IMR-90 (cell line): Measurements from ENCODE around the gene ZNF559. TPM values are rescaled to one million over a fixed set of nuclear protein-coding genes. Genes with fewer than 3 reads are reported as not detected.

Experiments
- ATAC-seq: fragments of 200-7000 bp; cut with Tn5 transposase; 2 replicates; pipeline ENCODE4 v1.9.1; 2020; ENCODE audit warnings: low read depth, mild to moderate bottlenecking, moderate library complexity
- BruUV-seq: library from RNA; stranded (reverse); fragments of 400-500 nt; replicated peaks from 2 replicates; lab custom pipeline; 2021; lab: Mats Ljungman, UMichigan
- CTCF ChIA-PET: fragments of 300-600 bp; formaldehyde crosslinking; extraction: SDS; loops from one replicate; lab custom pipeline; 2021; ENCODE audit warnings: antibody characterized with exemption; lab: Yijun Ruan, JAX
- POLR2A ChIA-PET: fragments of 300-600 bp; sonication (Branson Sonifier 250); formaldehyde crosslinking; loops from one replicate; lab custom pipeline; 2022; ENCODE audit warnings: antibody characterized with exemption; ENCODE audit not compliant: unreplicated experiment; lab: Charles Lee
- DNase-seq: peaks from one replicate; pipeline ENCODE4 v3.0.0; 2013
- H2AFZ ChIP-seq: replicated peaks from 2 replicates; pipeline ENCODE3; 2013; ENCODE audit warnings: low read length, mild to moderate bottlenecking; ENCODE audit not compliant: poor library complexity
- H2AK5ac ChIP-seq: 2 replicates; pipeline ENCODE4 v1.6.1; 2013; ENCODE audit warnings: low read depth, low read length, inconsistent platforms
- H2AK9ac ChIP-seq: replicated peaks from 2 replicates; pipeline ENCODE3; 2013; ENCODE audit warnings: mild to moderate bottlenecking, low read depth, low read length, moderate library complexity; ENCODE audit not compliant: poor library complexity
- H2BK120ac ChIP-seq: 2 replicates; pipeline ENCODE4 v1.6.1; 2013; ENCODE audit warnings: low read depth, low read length, inconsistent platforms
- H2BK15ac ChIP-seq: 3 replicates; pipeline ENCODE4 v1.6.1; 2013; ENCODE audit warnings: low read depth, low read length, inconsistent platforms
- H2BK20ac ChIP-seq: 2 replicates; pipeline ENCODE4 v1.6.1; 2013; ENCODE audit warnings: low read depth, mild to moderate bottlenecking, inconsistent platforms, low read length, moderate library complexity
- H2BK5ac ChIP-seq: 2 replicates; pipeline ENCODE4 v1.6.1; 2013; ENCODE audit warnings: mild to moderate bottlenecking, low read depth, low read length, inconsistent platforms; ENCODE audit not compliant: poor library complexity, severe bottlenecking
- H3K14ac ChIP-seq: replicated peaks from 2 replicates; pipeline ENCODE4 v1.6.1; 2013; ENCODE audit warnings: low read depth, low read length, inconsistent platforms
- H3K18ac ChIP-seq: 2 replicates; pipeline ENCODE4 v1.6.1; 2013; ENCODE audit warnings: low read depth, low read length, control low read depth
- H3K23ac ChIP-seq: 2 replicates; pipeline ENCODE4 v1.6.1; 2013; ENCODE audit warnings: low read depth, low read length, inconsistent platforms
- H3K27ac ChIP-seq: 2 replicates; pipeline ENCODE4 v1.5.1; 2013; ENCODE audit warnings: mild to moderate bottlenecking, control low read depth, low read length; ENCODE audit not compliant: insufficient read depth
- H3K27me3 ChIP-seq: 2 replicates; pipeline ENCODE4 v1.6.1; 2013; ENCODE audit warnings: low read length; ENCODE audit not compliant: control insufficient read depth, insufficient read depth
- H3K36me3 ChIP-seq: 2 replicates; pipeline ENCODE4 v1.6.1; 2013; ENCODE audit warnings: low read length, mixed read lengths; ENCODE audit not compliant: control insufficient read depth, insufficient read depth
- H3K4ac ChIP-seq: 2 replicates; pipeline ENCODE4 v1.6.1; 2013; ENCODE audit warnings: low read depth, low read length, inconsistent platforms
- H3K4me1 ChIP-seq: 2 replicates; pipeline ENCODE4 v1.6.1; 2013; ENCODE audit warnings: low read length, mixed read lengths; ENCODE audit not compliant: control insufficient read depth, insufficient read depth
- H3K4me2 ChIP-seq: 2 replicates; pipeline ENCODE4 v1.6.1; 2013; ENCODE audit warnings: low read depth, mild to moderate bottlenecking, control low read depth, low read length, moderate library complexity
- H3K4me3 ChIP-seq: 2 replicates; pipeline ENCODE4 v1.5.1; 2013; ENCODE audit warnings: low read depth, mild to moderate bottlenecking, control low read depth, low read length, moderate library complexity; ENCODE audit not compliant: insufficient read depth
- H3K56ac ChIP-seq: 2 replicates; pipeline ENCODE4 v1.6.1; 2013; ENCODE audit warnings: low read length, inconsistent platforms; ENCODE audit not compliant: insufficient read depth; ENCODE audit errors: extremely low read depth
- H3K79me1 ChIP-seq, 2 experiments: 2 replicates each; pipeline ENCODE4 v1.6.1; 2013; ENCODE audit warnings: low read length in 2 of 2, inconsistent platforms in 1 of 2, low read depth in 1 of 2
- H3K9ac ChIP-seq: 2 replicates; pipeline ENCODE4 v1.6.1; 2013; ENCODE audit warnings: low read depth, low read length, control low read depth
- H3K9me1 ChIP-seq: 2 replicates; pipeline ENCODE4 v1.6.1; 2013; ENCODE audit warnings: low read length, inconsistent platforms; ENCODE audit not compliant: insufficient read depth
- H3K9me3 ChIP-seq: 2 replicates; pipeline ENCODE4 v1.6.1; 2013; ENCODE audit warnings: low read length; ENCODE audit not compliant: control insufficient read depth, insufficient read depth
- H4K20me1 ChIP-seq: 2 replicates; pipeline ENCODE4 v1.6.1; 2013; ENCODE audit warnings: low read length, inconsistent platforms; ENCODE audit not compliant: insufficient read depth
- H4K5ac ChIP-seq: 2 replicates; pipeline ENCODE4 v1.6.1; 2013; ENCODE audit warnings: mild to moderate bottlenecking, low read depth, low read length, control low read depth
- H4K8ac ChIP-seq, 2 experiments: 2 replicates each; pipeline ENCODE4 v1.6.1; 2013; ENCODE audit warnings: low read depth in 2 of 2, low read length in 2 of 2, control low read depth in 1 of 2, inconsistent platforms in 1 of 2
- H4K91ac ChIP-seq: 2 replicates; pipeline ENCODE4 v1.6.1; 2013; ENCODE audit warnings: low read depth, low read length, inconsistent platforms; ENCODE audit not compliant: insufficient read depth
- MAZ ChIP-seq: IDR thresholded peaks from 2 replicates; pipeline ENCODE4 v1.6.1; 2012; ENCODE audit warnings: low read depth, mild to moderate bottlenecking, low read length, improper control_type of control experiment, moderate library complexity, borderline replicate concordance
- WGBS, 2 experiments: methylation state at CpG; one replicate each; pipeline versions ENCODE4 v1.1.5 to v1.1.7; 2013; ENCODE audit warnings: missing lambda C conversion rate in 2 of 2; ENCODE audit not compliant: insufficient read length in 1 of 2; ENCODE audit errors: extremely low coverage in 2 of 2; 5-methylcytosine and 5-hydroxymethylcytosine counted together
- dilution Hi-C: fragments of 300-500 bp; cut with HindIII; formaldehyde crosslinking; loops from one replicate; pipeline ENCODE4 v1.14.3; 2018; ENCODE audit warnings: low sequenced_read_pairs; ENCODE audit not compliant: unreplicated experiment
- in situ Hi-C: fragments of 300-500 bp; cut with MboI; formaldehyde crosslinking; loops from 3 replicates; pipeline ENCODE4 v1.14.3; 2019; ENCODE audit warnings: low sequenced_read_pairs, inconsistent platforms, mixed read lengths
- intact Hi-C: fragments of 100-400 bp; cut with micrococcal nuclease; formaldehyde crosslinking; loops from 2 replicates; pipeline ENCODE4 v1.10.0; 2022
- polyA plus RNA-seq, 3 experiments: library from polyadenylated mRNA; depleted of rRNA; stranded (reverse); fragments of >200 nt; gene quantifications; 2 replicates each; pipeline ENCODE4 v1.2.3, GENCODE V29; 2012; ENCODE audit warnings: low replicate concordance in 1 of 3
- total RNA-seq: library from RNA; depleted of rRNA; stranded (reverse); fragments of >200 nt; gene quantifications from 2 replicates; pipeline ENCODE4 v1.2.3, GENCODE V29; 2012

The ZNF559 gene
- total and polyA plus RNA-seq, 2 of the 4 experiments (the other 2 are of a cell fraction): 8.8 to 9.9 TPM

DNA sequence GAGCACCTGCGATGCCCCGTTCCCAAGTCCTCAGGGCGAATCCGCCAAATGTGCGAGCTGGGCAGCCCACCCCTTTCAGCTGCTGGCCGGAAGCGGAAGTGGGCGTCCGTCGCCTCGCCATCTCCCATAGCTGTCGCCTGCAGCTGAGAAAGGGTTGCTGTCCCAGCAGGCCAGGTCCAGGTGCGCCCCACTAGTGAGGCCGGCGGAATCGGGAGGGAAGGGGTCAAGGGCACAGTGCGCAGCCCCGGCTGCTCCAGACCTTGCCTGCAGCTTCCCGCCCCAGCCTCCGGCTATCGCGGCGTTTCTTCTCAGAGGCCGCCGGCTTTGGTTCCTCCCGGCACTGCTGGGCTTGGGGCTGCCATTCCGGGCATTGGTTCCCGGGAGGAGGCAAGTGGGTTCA lies 38.9 kb downstream of the ZNF559 start, which contains the start of gene ZNF177:
ZNF177 (plus strand) TSS at position 109 of the 400 bp plus-strand sequence. CDS start 15,299 bp downstream, outside the sequence.
- no peak within 1 kb of the TSS for H3K27ac ChIP-seq
- H3K4me3 ChIP-seq: peak within 1 kb of the TSS; percentile 80
- no peak within 1 kb of the TSS for H3K4ac ChIP-seq
- H2AFZ ChIP-seq: peak within 1 kb of the TSS; percentile 58
- H3K56ac ChIP-seq: no peak within 1 kb of the TSS
- H3K4me1 ChIP-seq: no peaks in the 10 kb centered on the region
- no peak within 1 kb of the TSS for H4K5ac ChIP-seq
- DNase-seq: no peak
- H3K9me1 ChIP-seq: no peaks in the 10 kb centered on the region
- H3K14ac ChIP-seq: no peak within 1 kb of the TSS
- no peaks in the 10 kb centered on the region for H3K27me3 ChIP-seq
- no peak within 1 kb of the TSS for H3K18ac ChIP-seq
- peaks cover under 1% of the 10 kb centered on the region; the same call in 1 of the 2 replicates for H3K36me3 ChIP-seq
- no peak within 1 kb of the TSS for H2BK20ac ChIP-seq
- H2BK15ac ChIP-seq: no peak within 1 kb of the TSS
- TF ChIP-seq MAZ: no peak
- no peak within 1 kb of the TSS for H2AK9ac ChIP-seq
- ChIA-PET CTCF (no interaction called here), POLR2A (interaction anchor here (0.6 kb wide), 1 partner anchor 259 kb away, joined by 3 read pairs; no protein-coding TSS in a partner anchor)
- BruUV-seq: no TSS peak
- peak within 1 kb of the TSS; percentile 82 for H3K4me2 ChIP-seq
- WGBS, 2 experiments: 8% methylated on average over 12 of the region's 28 CpGs; no CpG with 5 or more reads in 1 of the 2 experiments
- in situ Hi-C loops (no loop called here), intact Hi-C loops (no loop called here), dilution Hi-C loops (no loop called here)
- no peaks in the 10 kb centered on the region for H3K79me1 ChIP-seq
- no peaks in the 10 kb centered on the region for H4K20me1 ChIP-seq
- H3K9me3 ChIP-seq: peaks cover 42% of the 10 kb centered on the region
- ATAC-seq: peak; percentile 77
- no peak within 1 kb of the TSS for H4K91ac ChIP-seq
- H2BK120ac ChIP-seq: no peak within 1 kb of the TSS
- no peak within 1 kb of the TSS for H3K9ac ChIP-seq
- no peak within 1 kb of the TSS for H2BK5ac ChIP-seq
- no peak within 1 kb of the TSS for H3K23ac ChIP-seq
- H2AK5ac ChIP-seq: no peak within 1 kb of the TSS
- 0 out of 4 replicates have a peak within 1 kb of the TSS, but pooled peaks of 1 of the 2 experiments have one; percentile 48 for H4K8ac ChIP-seq
